ENCODE data around the gene POR. TPM values are rescaled to one million over a fixed set of nuclear protein-coding genes. Genes with fewer than 3 reads are reported as not detected.
"Not testable (repeated sequence)": the region's sequence is repeated elsewhere in the genome, so short reads cannot be mapped to it uniquely, and the experiment has no call there.

POR gene
- total RNA-seq, 2 donors from 2014 or later: 88.0 to 136 TPM

DNA sequence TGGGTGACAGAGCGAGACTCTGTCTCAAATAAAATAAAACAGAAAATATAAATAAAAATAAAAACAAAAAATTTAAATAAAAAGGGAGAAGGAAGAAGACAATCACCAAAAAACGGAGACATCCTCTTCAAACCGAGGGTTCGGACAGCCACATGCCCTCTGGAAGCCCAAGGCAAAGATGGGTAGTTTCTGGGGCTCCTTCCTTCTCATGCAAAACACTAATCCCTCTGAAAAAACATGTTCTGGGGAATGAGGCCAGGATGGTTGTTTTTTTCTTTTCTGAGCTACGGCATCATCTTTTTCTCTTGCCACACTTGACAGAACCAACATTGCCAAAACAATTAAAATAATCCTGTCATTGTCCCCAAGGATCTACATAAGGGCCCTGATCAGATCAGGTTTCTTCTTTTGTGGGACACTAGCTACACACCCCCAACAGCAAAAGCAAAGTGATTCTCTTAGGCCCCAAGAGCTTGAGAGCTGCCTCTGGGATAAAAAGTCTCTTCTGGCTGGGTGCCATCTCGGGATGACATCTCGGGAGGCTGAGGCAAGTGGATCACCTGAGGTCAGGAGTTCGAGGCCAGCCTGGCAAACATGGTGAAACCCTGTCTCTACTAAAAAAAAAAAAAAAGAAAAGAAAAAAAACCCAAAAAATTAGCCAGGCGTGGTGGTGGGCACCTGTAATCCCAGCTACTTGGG, 14.2 kb upstream of the POR start:
- no peaks in the 10 kb centered on the region for H3K4me1 ChIP-seq (replicated peaks)
- H3K4me3 ChIP-seq: no peak overlapping the region
- no peak overlapping the region for H3K27ac ChIP-seq
- no peaks in the 10 kb centered on the region for H3K36me3 ChIP-seq
- TF ChIP-seq POLR2A (IDR thresholded peaks at IDR 0.05) (no peak), POLR2AphosphoS5 (IDR thresholded peaks at IDR 0.05) (no peak)
- TF ChIP-seq, protein P1, sequence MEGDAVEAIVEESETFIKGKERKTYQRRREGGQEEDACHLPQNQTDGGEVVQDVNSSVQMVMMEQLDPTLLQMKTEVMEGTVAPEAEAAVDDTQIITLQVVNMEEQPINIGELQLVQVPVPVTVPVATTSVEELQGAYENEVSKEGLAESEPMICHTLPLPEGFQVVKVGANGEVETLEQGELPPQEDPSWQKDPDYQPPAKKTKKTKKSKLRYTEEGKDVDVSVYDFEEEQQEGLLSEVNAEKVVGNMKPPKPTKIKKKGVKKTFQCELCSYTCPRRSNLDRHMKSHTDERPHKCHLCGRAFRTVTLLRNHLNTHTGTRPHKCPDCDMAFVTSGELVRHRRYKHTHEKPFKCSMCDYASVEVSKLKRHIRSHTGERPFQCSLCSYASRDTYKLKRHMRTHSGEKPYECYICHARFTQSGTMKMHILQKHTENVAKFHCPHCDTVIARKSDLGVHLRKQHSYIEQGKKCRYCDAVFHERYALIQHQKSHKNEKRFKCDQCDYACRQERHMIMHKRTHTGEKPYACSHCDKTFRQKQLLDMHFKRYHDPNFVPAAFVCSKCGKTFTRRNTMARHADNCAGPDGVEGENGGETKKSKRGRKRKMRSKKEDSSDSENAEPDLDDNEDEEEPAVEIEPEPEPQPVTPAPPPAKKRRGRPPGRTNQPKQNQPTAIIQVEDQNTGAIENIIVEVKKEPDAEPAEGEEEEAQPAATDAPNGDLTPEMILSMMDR (IDR thresholded peaks at IDR 0.05): no peak
- no peaks in the 10 kb centered on the region for H3K27me3 ChIP-seq (replicated peaks; ENCODE audit: insufficient read depth)
- intact Hi-C loops (cut with DNase I): no loop called here
- DNase-seq (ENCODE audit: low spot score): no peak
- 85% methylated on average over 9 of the region's 9 CpGs for WGBS
- H3K9me3 ChIP-seq: no peaks in the 10 kb centered on the region

DNA sequence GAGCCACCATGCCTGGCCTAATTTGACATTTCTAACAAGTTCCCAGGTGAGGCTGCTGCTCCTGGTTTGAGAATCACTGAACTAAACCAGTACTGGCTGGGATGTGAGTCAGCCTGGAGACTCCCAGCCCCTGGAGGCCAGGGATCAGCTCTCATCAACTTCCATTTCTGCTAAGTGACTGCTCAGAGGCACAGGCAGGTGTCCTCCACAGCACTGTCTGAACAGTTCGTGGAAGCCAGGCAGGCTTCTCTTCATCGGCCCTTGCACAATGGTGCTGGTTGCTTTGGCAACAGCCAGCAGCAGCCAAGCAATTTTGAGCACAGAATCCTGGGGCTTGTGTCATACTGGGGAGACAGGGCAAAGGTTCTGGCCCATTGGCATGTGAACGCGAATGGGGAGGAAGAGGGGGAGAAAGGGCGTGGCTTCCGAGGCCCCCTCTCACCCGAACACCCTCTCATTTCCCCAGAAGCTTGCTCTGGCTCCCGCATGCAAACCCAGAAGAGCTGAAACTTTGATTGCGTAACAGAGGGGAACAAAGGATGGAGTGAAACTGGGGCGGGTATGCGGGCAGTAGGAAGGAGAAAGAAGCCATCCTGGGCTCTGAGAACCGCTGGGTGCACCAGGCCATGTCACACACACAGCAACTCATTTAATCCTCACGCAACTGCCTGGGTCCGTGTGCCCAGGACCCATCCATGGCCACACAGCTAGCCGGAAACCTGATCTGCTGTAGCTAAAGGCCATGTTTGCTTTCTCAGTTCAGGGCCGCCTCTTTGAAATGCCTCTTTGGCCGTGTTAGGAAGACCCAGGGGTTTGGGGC, 9.0 kb upstream of the POR start:
- no peaks in the 10 kb centered on the region for H3K4me1 ChIP-seq (replicated peaks)
- WGBS: 32% methylated on average over 17 of the region's 17 CpGs
- DNase-seq (ENCODE audit: low spot score): no peak
- no peaks in the 10 kb centered on the region for H3K9me3 ChIP-seq
- no peak overlapping the region for H3K4me3 ChIP-seq
- intact Hi-C loops (cut with DNase I): no loop called here
- no peak overlapping the region for H3K27ac ChIP-seq
- no peak for TF ChIP-seq POLR2A (IDR thresholded peaks at IDR 0.05)
- TF ChIP-seq POLR2AphosphoS5 (IDR thresholded peaks at IDR 0.05): peak; percentile 19
- TF ChIP-seq, protein P1 (IDR thresholded peaks at IDR 0.05): no peak
- H3K36me3 ChIP-seq: no peaks in the 10 kb centered on the region
- H3K27me3 ChIP-seq (replicated peaks; ENCODE audit: insufficient read depth): no peaks in the 10 kb centered on the region

DNA sequence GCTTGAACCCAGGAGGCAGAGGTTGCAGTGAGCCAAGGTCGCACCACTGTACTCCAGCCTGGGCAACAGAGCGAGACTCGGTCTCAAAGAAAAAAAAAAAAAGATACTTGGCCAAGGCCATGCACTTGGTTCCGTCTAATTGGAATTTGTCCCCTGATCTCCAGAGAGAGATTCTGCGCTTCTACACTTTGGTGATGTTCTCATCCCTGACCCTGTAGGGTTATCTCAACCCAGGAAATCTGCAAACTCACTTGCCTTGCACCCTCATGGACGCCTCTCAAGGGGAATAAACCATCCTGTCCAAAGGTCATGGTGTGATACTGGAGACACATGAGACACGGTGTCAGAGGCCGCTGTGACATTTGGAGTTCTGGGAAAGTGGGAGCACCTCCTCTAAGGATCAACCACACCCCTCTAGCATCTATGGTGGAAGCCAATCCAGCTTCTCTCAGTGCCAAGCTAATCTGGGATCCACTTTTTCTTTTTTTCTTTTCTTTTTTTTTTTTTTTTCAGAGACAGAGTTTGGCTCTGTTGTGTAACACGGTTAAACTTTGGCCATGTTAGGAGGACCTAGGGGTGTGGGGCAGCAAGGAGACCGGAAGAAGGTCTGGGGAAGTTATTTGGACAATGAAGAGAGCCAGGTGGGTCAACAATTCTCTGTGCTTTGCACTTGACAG, 7.8 kb upstream of the POR start:
- H3K9me3 ChIP-seq: no peaks in the 10 kb centered on the region
- H3K27ac ChIP-seq: no peak overlapping the region
- intact Hi-C loops (cut with DNase I): no loop called here
- H3K27me3 ChIP-seq (replicated peaks; ENCODE audit: insufficient read depth): no peaks in the 10 kb centered on the region
- H3K4me1 ChIP-seq (replicated peaks): no peaks in the 10 kb centered on the region
- no peak overlapping the region for H3K4me3 ChIP-seq
- WGBS: 81% methylated on average over 10 of the region's 10 CpGs
- TF ChIP-seq, protein P1 (IDR thresholded peaks at IDR 0.05): no peak
- TF ChIP-seq POLR2A (IDR thresholded peaks at IDR 0.05) (no peak), POLR2AphosphoS5 (IDR thresholded peaks at IDR 0.05) (no peak)
- H3K36me3 ChIP-seq: no peaks in the 10 kb centered on the region
- DNase-seq (ENCODE audit: low spot score): no peak

DNA sequence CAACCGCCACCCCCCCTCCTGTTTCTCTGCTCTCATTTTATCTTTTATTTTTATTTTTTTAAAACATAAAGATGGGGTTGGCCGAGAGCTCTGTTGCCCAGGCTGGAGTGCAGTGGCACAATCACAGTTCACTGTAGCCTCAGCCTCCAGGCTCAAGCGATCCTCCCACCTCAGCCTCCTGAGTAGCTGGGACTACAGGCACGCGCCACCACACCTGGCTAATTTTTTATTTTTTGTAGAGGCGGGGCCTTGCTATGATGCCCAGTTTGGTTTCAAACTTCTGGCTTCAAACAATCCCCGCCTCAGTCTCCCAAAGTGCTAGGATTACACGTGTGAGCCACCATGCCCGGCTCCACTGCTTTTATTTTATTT, 7.3 kb upstream of the POR start:
- H3K36me3 ChIP-seq; intact Hi-C loops (cut with DNase I); H3K4me3 ChIP-seq; DNase-seq (ENCODE audit: low spot score); H3K27ac ChIP-seq; H3K9me3 ChIP-seq; H3K4me1 ChIP-seq (replicated peaks); H3K27me3 ChIP-seq (replicated peaks; ENCODE audit: insufficient read depth): not testable (repeated sequence)
- 93% methylated on average over 9 of the region's 9 CpGs for WGBS

DNA sequence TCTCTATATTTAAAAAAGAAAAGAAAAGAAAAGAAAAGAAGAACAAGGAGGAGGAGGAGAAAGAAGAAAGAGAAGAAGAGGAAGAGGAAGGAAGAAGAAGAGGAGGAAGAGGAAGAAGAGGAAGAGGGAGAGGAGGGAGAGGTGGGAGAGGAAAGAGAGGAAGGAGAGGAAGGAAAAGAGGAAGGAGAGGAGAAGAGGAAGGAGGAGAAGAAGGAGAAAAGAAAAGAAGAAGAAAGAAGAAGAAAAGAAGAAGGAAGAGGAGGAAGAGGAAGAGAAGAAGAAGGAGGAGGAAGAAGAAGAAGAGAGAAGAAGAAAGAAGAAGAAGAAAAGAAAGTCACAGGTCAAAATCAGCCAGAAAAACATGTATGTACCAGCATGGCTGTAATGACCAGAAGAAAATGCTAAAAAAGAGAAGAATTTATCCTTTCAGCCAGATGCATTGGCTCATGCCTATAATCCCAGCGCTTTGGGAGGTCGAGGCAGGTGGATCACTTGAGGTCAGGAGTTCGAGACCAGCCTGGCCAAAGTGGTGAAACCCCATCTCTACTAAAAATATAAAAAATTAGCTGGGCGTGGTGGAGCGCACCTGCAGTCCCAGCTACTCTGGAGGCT, 5.3 kb upstream of the POR start:
- intact Hi-C loops (cut with DNase I): loop anchor here (5.0 to 10.0 kb wide), 2 partner anchors 32 to 85 kb away; partner anchors contain the start of genes RHBDD2 and TMEM120A
- no peak for DNase-seq (ENCODE audit: low spot score)
- Histone ChIP-seq H3K9me3 (no peaks in the 10 kb centered on the region), H3K27ac (no peak overlapping the region), H3K4me3 (no peak overlapping the region), H3K27me3 (replicated peaks; ENCODE audit: insufficient read depth) (no peaks in the 10 kb centered on the region), H3K36me3 (no peaks in the 10 kb centered on the region), H3K4me1 (replicated peaks) (no peaks in the 10 kb centered on the region)
- WGBS: 91% methylated on average over 5 of the region's 5 CpGs
- TF ChIP-seq, protein P1 (IDR thresholded peaks at IDR 0.05): no peak
- TF ChIP-seq POLR2A (IDR thresholded peaks at IDR 0.05): no peak
- no peak for TF ChIP-seq POLR2AphosphoS5 (IDR thresholded peaks at IDR 0.05)

DNA sequence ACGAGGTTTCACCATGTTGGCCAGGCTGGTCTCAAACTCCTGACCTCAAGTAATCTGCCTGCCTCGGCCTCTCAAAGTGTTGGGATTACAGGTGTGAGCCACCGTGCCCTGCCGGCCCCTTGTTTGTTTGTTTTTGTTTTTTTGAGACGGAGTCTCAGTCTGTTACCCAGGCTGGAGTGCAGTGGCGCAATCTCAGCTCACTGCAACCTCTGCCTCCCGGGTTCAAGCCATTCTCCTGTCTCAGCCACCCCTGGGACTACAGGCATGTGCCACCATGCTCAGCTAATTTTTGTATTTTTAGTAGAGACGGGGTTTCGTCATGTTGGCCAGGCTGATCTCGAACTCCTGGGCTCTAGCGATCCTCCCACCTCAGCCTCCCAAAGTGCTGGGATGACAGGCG, 3.8 kb upstream of the POR start:
- WGBS: 74% methylated on average over 12 of the region's 12 CpGs
- not testable (repeated sequence) for H3K27me3 ChIP-seq (replicated peaks; ENCODE audit: insufficient read depth)
- intact Hi-C loops (cut with DNase I): loop anchor here (5.0 to 10.0 kb wide), 2 partner anchors 34 to 84 kb away; partner anchors contain the start of genes RHBDD2 and TMEM120A

More for the DNA sequence above, 3.8 kb upstream of the POR start:
- DNase-seq (ENCODE audit: low spot score); H3K27ac ChIP-seq; H3K36me3 ChIP-seq; H3K4me3 ChIP-seq; H3K9me3 ChIP-seq; H3K4me1 ChIP-seq (replicated peaks): not testable (repeated sequence)
